GM18519 (cell line): ENCODE results near the gene LPO.

Experiments used
- ATAC-seq: cut with Tn5 transposase; IDR thresholded peaks from one replicate; pipeline ENCODE4 v1.9.1; 2021; ENCODE audit warnings: mild to moderate bottlenecking, moderate library complexity; ENCODE audit not compliant: unreplicated experiment, low FRiP score

The LPO gene

GRCh38 chr17:58238147-58238634 lies at the start of gene LPO:
LPO (plus strand) TSS chr17:58238584; CDS start chr17:58242980, 4,396 bp downstream.
- ATAC-seq = no peak

DNA sequence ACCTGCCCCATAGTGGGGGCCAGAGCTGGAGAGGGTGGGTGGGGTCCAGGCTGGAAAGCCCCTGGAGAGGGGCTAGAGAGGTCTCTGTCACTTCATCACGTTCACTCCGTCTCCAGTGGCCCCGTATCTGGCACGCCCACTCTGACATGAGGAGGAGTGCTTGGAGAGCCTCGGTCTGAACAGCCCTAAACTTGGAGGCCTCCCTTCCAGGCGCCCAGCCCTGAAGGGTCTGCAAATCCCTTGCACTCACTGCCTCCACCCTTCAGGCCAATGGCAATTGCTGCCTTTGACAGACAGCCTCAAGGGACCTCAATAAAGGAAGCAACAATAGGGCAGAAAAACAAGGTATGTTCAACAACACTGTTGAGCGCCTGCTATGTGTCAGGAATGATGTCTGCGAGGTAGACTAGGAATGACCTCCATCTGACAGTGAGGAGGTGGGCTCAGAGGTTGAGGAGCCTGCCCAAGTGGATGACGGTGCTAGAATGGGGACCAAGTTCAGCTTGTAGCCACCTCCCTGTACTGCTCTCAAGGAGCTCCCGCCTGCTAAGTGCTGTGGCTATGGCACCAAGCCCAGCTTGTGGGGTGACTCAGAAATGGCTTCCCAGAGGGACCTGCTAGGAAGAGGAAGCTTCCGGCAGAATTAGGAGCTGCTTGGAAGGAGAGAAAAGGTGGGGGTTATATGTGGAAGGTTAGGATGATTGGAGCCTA lies 48.8 kb upstream of the LPO start:
- ATAC-seq = no peak

- no peak for ATAC-seq
Measured at GRCh38 chr17:58191241-58191896, 47.0 kb upstream of the LPO start.

DNA sequence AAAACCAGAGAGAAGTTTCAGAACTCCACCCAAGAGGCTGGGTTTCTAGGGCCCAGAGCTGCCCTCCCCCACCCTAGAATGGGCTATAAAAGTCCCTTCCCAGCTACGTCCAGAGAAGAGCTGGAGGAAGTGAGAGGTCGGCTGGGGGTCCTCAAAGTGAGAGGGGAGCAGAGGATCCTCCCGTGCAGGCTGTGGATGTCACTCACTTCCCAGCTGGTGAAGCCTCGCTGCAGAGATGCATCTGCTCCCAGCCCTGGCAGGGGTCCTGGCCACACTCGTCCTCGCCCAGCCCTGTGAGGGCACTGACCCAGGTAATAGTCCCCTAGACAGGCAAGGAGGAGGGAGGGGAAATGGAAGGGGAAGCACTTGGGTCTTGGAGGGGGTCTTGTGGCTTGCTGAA lies 45.8 kb upstream of the LPO start, which contains the start of gene EPX:
Gene EPX (plus strand): TSS at position 115 of the 400 bp plus-strand sequence. CDS start 121 bp downstream, at position 236.
- ATAC-seq = no peak

DNA sequence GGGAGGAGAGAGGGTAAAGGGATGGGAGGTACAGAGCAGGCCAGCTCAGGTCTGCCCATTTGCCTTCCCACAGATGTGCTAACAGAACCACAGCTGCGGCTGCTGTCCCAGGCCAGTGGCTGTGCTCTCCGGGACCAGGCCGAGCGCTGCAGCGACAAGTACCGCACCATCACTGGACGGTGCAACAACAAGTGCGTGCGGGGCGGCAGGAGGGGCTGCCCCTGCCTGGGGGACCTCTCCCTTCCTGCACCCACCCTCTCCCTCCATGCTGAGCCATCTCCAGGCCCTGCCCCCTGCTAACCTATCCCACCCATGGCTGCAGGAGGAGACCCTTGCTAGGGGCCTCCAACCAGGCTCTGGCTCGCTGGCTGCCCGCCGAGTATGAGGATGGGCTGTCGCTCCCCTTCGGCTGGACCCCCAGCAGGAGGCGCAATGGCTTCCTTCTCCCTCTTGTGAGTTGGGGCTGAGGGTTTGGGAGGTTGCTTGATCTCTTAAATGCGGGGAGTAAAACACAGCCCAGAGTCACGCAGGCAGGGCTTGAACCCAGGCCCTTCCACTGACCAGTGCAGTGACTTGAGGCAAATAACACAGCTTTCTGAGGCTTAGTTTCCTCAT lies 44.6 kb upstream of the LPO start:
- ATAC-seq = no peak

- ATAC-seq = no peak
Measured at GRCh38 chr17:58195518-58196123, 42.8 kb upstream of the LPO start.

GRCh38 chr17:58196610-58197009 lies 41.8 kb upstream of the LPO start:
- no peak for ATAC-seq

GRCh38 chr17:58200024-58200633 lies 38.3 kb upstream of the LPO start:
- ATAC-seq = no peak

DNA sequence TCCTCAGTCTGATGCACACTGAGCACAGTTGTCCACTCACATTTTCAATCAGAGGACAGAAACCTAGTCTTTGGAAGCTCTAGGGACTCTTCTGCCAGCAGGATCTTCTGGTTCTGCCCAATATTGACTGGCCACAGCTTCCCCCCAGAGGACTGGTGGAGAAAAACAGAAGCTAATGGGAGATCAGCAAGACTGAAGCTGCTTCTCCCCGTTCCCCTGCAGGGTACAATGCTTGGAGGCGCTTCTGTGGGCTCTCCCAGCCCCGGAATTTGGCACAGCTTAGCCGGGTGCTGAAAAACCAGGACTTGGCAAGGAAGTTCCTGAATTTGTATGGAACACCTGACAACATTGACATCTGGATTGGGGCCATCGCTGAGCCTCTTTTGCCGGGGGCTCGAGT lies 35.5 kb upstream of the LPO start:
- no peak for ATAC-seq

DNA sequence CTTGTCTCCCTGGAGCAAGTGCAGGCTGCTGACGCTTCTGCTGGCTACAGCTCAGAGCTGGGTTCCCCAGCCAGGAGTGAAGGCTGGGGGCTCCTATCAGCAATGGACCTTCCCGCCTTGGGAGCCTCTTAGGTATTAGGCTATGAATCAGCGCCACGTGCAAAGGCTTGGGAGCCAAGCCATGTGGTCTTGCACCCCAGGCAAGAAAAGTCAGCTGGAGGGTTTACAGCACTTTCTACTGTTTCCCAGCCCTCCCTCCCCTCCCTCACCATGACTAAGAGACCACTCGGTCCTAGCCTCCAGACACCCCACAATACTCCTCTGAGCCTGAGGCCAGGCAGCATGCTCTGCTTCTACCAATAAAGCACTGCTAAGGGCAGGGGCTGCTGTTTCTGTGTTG lies 33.6 kb upstream of the LPO start:
- ATAC-seq = no peak

DNA sequence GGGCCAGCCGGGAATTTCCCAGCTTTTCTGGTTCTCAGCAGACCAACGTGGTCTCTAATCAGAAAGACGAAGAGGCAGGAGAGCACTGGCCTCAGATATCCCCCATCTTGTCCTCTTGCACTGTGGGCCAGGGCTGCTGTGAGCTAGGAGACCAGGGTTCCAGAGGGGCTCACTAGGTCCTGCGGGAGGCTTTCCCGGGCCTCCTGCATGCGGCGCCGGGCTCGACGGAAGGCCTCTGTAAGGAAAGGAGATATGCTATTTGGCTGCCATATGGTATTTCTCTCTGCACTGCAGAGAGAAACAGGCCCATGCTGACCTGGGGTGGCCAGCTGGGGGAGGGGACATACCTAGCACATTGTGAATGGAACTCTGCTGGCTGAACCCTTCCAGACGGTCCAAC lies 32.4 kb upstream of the LPO start:
- no peak for ATAC-seq

- no peak for ATAC-seq
Measured at GRCh38 chr17:58207451-58207850, 30.9 kb upstream of the LPO start.

DNA sequence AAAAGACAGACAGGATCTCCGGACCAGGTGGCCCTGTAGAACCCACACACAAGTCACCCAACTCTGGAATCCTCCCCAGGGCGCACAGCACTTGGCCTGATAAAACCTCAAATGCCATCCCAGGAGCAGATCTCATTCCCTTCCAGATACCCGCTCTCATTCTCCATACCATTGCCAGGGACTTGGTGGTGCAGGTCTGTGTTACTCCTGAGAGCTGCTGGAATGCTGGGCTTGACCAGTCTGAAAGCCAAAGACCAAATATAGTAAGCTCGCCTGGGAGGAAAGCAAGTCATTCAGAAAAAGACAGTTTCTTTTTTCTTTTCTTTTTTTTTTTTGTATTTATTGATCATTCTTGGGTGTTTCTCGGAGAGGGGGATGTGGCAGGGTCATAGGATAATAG lies 30.0 kb upstream of the LPO start:
- ATAC-seq = no peak

DNA sequence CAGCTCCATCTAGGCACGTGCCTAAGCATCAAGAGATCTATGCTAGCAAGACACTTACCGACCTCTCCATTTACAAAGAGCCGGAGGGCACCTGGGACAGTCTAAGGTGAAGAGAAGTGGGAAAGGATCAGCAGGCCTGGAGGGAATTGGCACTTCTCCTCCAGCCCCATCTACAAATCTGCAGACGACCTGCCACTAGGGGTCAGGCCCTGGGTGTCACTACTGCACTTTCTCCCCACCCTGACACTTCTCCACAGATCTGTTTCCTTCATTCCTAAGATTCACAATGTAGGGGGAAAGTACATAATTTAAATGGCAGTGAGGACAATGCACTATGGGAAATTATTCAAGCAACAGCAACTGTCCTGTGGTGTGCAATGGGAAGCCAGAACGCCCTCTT lies 27.5 kb upstream of the LPO start:
- no peak for ATAC-seq

- no peak for ATAC-seq
Measured at GRCh38 chr17:58215685-58216084, 22.7 kb upstream of the LPO start.

- no peak for ATAC-seq
Measured at GRCh38 chr17:58217766-58218165, 20.6 kb upstream of the LPO start.

DNA sequence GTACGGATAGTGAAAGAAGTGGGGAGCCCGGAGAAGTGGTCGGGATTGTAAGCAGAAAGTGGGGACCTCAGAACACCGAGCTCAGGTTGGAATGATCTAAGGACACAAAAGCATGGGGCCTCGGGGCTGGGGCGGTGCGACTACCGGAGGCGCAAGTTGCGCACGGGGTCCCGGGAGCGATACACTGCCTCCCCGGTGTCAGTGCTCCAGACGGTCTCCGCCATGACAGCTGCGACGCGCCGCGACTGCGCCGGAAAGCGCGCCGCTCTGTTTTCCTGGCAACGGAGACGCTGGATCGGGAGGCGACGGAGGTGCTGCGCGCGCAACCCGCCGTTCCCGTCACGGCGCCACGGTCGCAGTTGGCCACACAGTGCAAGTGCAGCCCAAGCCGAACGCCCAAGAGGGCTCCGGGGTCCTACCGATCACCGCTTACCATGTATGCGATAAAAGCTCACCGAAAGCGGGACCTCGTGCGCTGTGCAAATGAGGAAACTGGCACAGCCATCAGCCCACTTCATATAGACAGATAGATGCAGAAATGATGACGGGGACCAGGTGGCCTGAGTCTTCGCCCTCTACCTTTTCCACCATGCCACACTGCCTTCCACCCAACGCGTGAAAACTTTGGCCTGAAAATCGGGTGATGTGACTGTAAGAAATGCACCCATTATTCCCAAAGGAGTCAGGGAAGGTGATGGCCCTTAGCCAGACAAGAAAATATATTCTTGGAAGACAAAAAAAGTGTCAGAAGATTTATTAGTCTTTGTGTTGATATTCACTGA lies 19.2 kb upstream of the LPO start, which contains the start of gene MKS1:
Gene MKS1 (minus strand): TSS at position 249 of the 782 bp plus-strand sequence. CDS start 25 bp downstream, at position 224.
- ATAC-seq = peak; percentile 78

DNA sequence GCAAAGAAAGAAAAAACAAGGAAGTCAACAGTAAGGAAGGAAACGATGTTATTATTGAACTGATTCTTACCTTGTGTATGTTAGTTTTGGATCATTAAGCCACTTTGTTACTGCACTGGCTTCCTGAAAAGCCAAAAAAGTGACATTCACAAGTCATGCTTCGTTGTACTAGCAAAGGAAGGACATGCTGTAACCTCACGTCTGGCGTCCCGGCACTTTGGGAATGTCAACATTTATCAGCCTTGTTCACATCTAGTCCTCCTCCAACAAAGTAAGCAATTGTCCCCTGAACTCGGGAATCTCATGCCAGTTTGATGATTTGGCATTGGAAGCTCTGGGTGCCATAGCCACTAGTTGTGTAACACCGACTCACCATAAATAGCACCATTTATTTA lies 18.6 kb upstream of the LPO start:
- ATAC-seq = no peak

GRCh38 chr17:58224315-58224714 lies 14.1 kb upstream of the LPO start:
- no peak for ATAC-seq

DNA sequence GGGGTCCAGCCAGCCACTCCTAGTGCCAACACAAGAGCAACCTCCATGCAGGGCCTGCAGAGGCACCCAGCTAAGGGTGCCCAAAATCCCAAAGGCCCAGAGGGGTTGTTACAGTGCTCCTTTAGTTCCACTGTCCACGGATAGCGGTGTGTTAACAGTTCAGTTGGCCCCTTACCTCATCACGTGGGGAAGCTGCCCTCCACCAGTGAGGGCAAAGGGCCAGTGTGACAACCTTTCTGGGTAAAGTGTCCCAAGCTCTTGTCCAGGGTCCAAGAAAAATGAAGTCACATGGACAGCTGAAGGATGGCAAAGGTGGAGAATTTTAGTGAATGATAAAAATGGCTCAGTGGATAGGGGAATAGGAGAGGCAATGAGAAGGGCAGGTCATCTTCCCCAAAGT lies 10.7 kb upstream of the LPO start:
- no peak for ATAC-seq
